H1 (cell line): ENCODE results near the gene RABL3. TPM values are rescaled to one million over a fixed set of nuclear protein-coding genes. Genes with fewer than 3 reads are reported as not detected.

Experiments used
- CTCF ChIA-PET: fragments of 300-600 bp; sonication (Branson Sonifier 250); formaldehyde crosslinking; loops from one replicate; lab custom pipeline; 2021; ENCODE audit not compliant: partially characterized antibody; lab: Charles Lee
- POLR2A ChIA-PET: fragments of 300-600 bp; sonication (Branson Sonifier 250); formaldehyde crosslinking; loops from one replicate; lab custom pipeline; 2021; ENCODE audit warnings: inconsistent platforms; ENCODE audit not compliant: partially characterized antibody; lab: Charles Lee
- DNase-seq, 2 experiments: peaks; one replicate each; pipeline versions ENCODE4 v3.0.0 to v3.0.0-alpha.2; 2010 to 2022; ENCODE audit warnings: low spot score in 2 of 2, low read depth in 1 of 2, mixed read lengths in 1 of 2
- FAIRE-seq: peaks from 2 replicates; lab custom pipeline; 2011; peaks lifted over from hg19 to GRCh38; lab: Jason Lieb, UNC
- H2AFZ ChIP-seq: 2 replicates; pipeline ENCODE4 v1.8.1; 2012; ENCODE audit warnings: low read length, inconsistent platforms
- H2AK5ac ChIP-seq: 2 replicates; pipeline ENCODE4 v1.6.1; 2013; ENCODE audit warnings: low read depth, low read length
- H2BK120ac ChIP-seq: replicated peaks from 2 replicates; pipeline ENCODE3; 2013; ENCODE audit warnings: low read depth, low read length, inconsistent platforms
- H2BK12ac ChIP-seq: 2 replicates; pipeline ENCODE4 v1.6.1; 2013; ENCODE audit warnings: low read depth, low read length
- H2BK15ac ChIP-seq: 2 replicates; pipeline ENCODE4 v1.6.1; 2013; ENCODE audit warnings: low read length
- H2BK20ac ChIP-seq: 2 replicates; pipeline ENCODE4 v1.6.1; 2013; ENCODE audit warnings: low read length
- H2BK5ac ChIP-seq: 2 replicates; pipeline ENCODE4 v1.6.1; 2013; ENCODE audit warnings: low read depth, low read length
- H3K14ac ChIP-seq: 2 replicates; pipeline ENCODE4 v1.6.1; 2013; ENCODE audit warnings: inconsistent platforms; ENCODE audit not compliant: insufficient read length
- H3K18ac ChIP-seq: 2 replicates; pipeline ENCODE4 v1.6.1; 2013; ENCODE audit warnings: low read length; ENCODE audit errors: extremely low read depth
- H3K23ac ChIP-seq: 2 replicates; pipeline ENCODE4 v1.6.1; 2013; ENCODE audit warnings: inconsistent platforms; ENCODE audit not compliant: insufficient read length
- H3K23me2 ChIP-seq: 2 replicates; pipeline ENCODE4 v1.6.1; 2013; ENCODE audit warnings: low read depth, low read length
- H3K27ac ChIP-seq: 2 replicates; pipeline ENCODE4 v1.6.1; 2011; ENCODE audit warnings: low read depth, low read length, inconsistent platforms
- H3K27me3 ChIP-seq, 4 experiments: replicated peaks in 1 of 4; 1 replicate in 1 of 4; 2 replicates in 3 of 4; pipeline versions ENCODE4 v1.6.1 to v1.8.1; 2011 to 2013; ENCODE audit warnings: low read length in 3 of 4, mild to moderate bottlenecking in 3 of 4, inconsistent platforms in 2 of 4, mixed read lengths in 2 of 4, moderate library complexity in 1 of 4; ENCODE audit not compliant: control insufficient read depth in 3 of 4, insufficient read depth in 3 of 4; ENCODE audit errors: extremely low read depth in 1 of 4
- H3K36me3 ChIP-seq, 4 experiments: 2 replicates each; pipeline versions ENCODE4 v1.6.1 to v1.8.1; 2011 to 2013; ENCODE audit warnings: mild to moderate bottlenecking in 4 of 4, low read length in 3 of 4, moderate library complexity in 2 of 4, control low read depth in 1 of 4, inconsistent platforms in 1 of 4; ENCODE audit not compliant: insufficient read depth in 4 of 4, control insufficient read depth in 2 of 4
- H3K4ac ChIP-seq: replicated peaks from 2 replicates; pipeline ENCODE3; 2013; ENCODE audit warnings: low read length, low read depth, mixed read lengths, inconsistent platforms; ENCODE audit not compliant: insufficient read length
- H3K4me1 ChIP-seq, 4 experiments: replicated peaks in 1 of 4; 1 replicate in 1 of 4; 2 replicates in 3 of 4; pipeline versions ENCODE4 v1.6.1 to v1.8.1; 2011 to 2013; ENCODE audit warnings: low read length in 3 of 4, inconsistent platforms in 2 of 4, mixed read lengths in 1 of 4; ENCODE audit not compliant: insufficient read depth in 4 of 4, control insufficient read depth in 3 of 4
- H3K4me2 ChIP-seq, 2 experiments: 2 replicates each; pipeline versions ENCODE4 v1.6.1 to v1.8.1; 2011 to 2013; ENCODE audit warnings: low read depth in 2 of 2, low read length in 2 of 2, control low read depth in 1 of 2, inconsistent platforms in 1 of 2, mild to moderate bottlenecking in 1 of 2; ENCODE audit not compliant: insufficient read depth in 1 of 2
- H3K4me3 ChIP-seq, 4 experiments: fragments of 200-600, 300-600 bp in 1 of 4; sonication (generic), shearing (Covaris generic), sonication (Bioruptor Twin) in 1 of 4; 2 replicates each; pipeline versions ENCODE4 v1.5.1 to v1.8.1; 2011 to 2016; ENCODE audit warnings: low read length in 4 of 4, low read depth in 3 of 4, control low read depth in 2 of 4, inconsistent platforms in 2 of 4, mild to moderate bottlenecking in 2 of 4, mixed read lengths in 1 of 4, moderate library complexity in 1 of 4; ENCODE audit not compliant: insufficient read depth in 2 of 4; ENCODE audit errors: extremely low read depth in 1 of 4
- H3K56ac ChIP-seq: replicated peaks from 2 replicates; pipeline ENCODE3; 2013; ENCODE audit warnings: low read depth, mild to moderate bottlenecking, mixed read lengths, low read length, inconsistent platforms; ENCODE audit not compliant: insufficient read length
- H3K79me1 ChIP-seq: 2 replicates; pipeline ENCODE4 v1.6.1; 2013; ENCODE audit warnings: low read depth, low read length, control low read depth
- H3K79me2 ChIP-seq, 2 experiments: 2 replicates each; pipeline versions ENCODE4 v1.6.1 to v1.8.1; 2012 to 2013; ENCODE audit warnings: low read length in 2 of 2, mild to moderate bottlenecking in 2 of 2, inconsistent platforms in 1 of 2; ENCODE audit not compliant: insufficient read depth in 2 of 2, control insufficient read depth in 1 of 2
- H3K9ac ChIP-seq, 4 experiments: replicated peaks in 1 of 4; 1 replicate in 1 of 4; 2 replicates in 3 of 4; pipeline versions ENCODE4 v1.6.1 to v1.8.1; 2011 to 2013; ENCODE audit warnings: low read depth in 3 of 4, low read length in 3 of 4, control low read depth in 2 of 4, mild to moderate bottlenecking in 2 of 4, moderate library complexity in 2 of 4, inconsistent platforms in 1 of 4; ENCODE audit errors: extremely low read depth in 1 of 4
- H3K9me3 ChIP-seq, 2 experiments: 2 replicates each; pipeline versions ENCODE4 v1.6.1 to v1.8.1; 2012 to 2013; ENCODE audit warnings: mild to moderate bottlenecking in 2 of 2, moderate library complexity in 2 of 2, control low read depth in 1 of 2, inconsistent platforms in 1 of 2, low read depth in 1 of 2, low read length in 1 of 2, mixed read lengths in 1 of 2; ENCODE audit not compliant: insufficient read depth in 2 of 2
- H4K20me1 ChIP-seq, 2 experiments: replicated peaks in 1 of 2; 2 replicates each; pipeline versions ENCODE3 to v1.8.1; 2011 to 2013; ENCODE audit warnings: inconsistent platforms in 2 of 2, low read length in 2 of 2, mild to moderate bottlenecking in 1 of 2; ENCODE audit not compliant: insufficient read depth in 2 of 2, control insufficient read depth in 1 of 2
- H4K5ac ChIP-seq: 2 replicates; pipeline ENCODE4 v1.6.1; 2013; ENCODE audit warnings: low read length, low read depth, mixed read lengths, inconsistent platforms; ENCODE audit not compliant: insufficient read length
- H4K8ac ChIP-seq: 2 replicates; pipeline ENCODE4 v1.8.0; 2013; ENCODE audit warnings: mild to moderate bottlenecking, moderate library complexity, low read length, inconsistent platforms; ENCODE audit not compliant: insufficient read depth; ENCODE audit errors: extremely low read depth
- H4K91ac ChIP-seq: replicated peaks from 2 replicates; pipeline ENCODE3; 2013; ENCODE audit warnings: low read length, mixed read lengths, inconsistent platforms; ENCODE audit not compliant: insufficient read length
- CTBP2 ChIP-seq: IDR thresholded peaks from 2 replicates; pipeline ENCODE4 v1.7.0; 2011; ENCODE audit warnings: borderline replicate concordance, mild to moderate bottlenecking, moderate library complexity, mixed read lengths, low read length; ENCODE audit not compliant: insufficient read depth, insufficient read length
- RFX5 ChIP-seq: IDR thresholded peaks from 2 replicates; pipeline ENCODE4 v1.6.1; 2011; ENCODE audit warnings: low read depth, low read length, improper control_type of control experiment, borderline replicate concordance
- RNF2 ChIP-seq: fragments of 200-900, 300-1000 bp; sonication (generic); IDR thresholded peaks from 2 replicates; pipeline ENCODE4 v1.7.1; 2016; ENCODE audit warnings: borderline replicate concordance, low read depth, mild to moderate bottlenecking, antibody characterized with exemption, low read length; ENCODE audit not compliant: poor library complexity, severe bottlenecking; ENCODE audit errors: missing control alignments
- SIRT6 ChIP-seq: IDR thresholded peaks from one replicate; pipeline ENCODE4 v1.7.1; 2012; ENCODE audit warnings: low read length, inconsistent platforms
- SIX5 ChIP-seq: IDR thresholded peaks from 2 replicates; pipeline ENCODE4 v1.6.1; 2011; ENCODE audit warnings: mild to moderate bottlenecking, low read depth, low read length
- WGBS, 2 experiments: shearing (Covaris generic) in 1 of 2; methylation state at CpG; one replicate each; pipeline versions ENCODE4 v1.1.6 to v1.1.7; 2013 to 2015; ENCODE audit warnings: low lambda C conversion rate in 2 of 2, mixed read lengths in 2 of 2, inconsistent platforms in 1 of 2, low coverage in 1 of 2, missing lambda C conversion rate in 1 of 2; ENCODE audit not compliant: insufficient replicate concordance in 2 of 2, insufficient coverage in 1 of 2, insufficient read length in 1 of 2; ENCODE audit errors: extremely low coverage in 1 of 2, missing lambda C conversion rate in 1 of 2; 5-methylcytosine and 5-hydroxymethylcytosine counted together
- polyA plus RNA-seq, 7 experiments: library from polyadenylated mRNA; depleted of rRNA in 3 of 7; stranded (reverse) in 5 of 7; unstranded in 2 of 7; fragments of >200 nt in 5 of 7; fragments of 200-250 nt in 2 of 7; gene quantifications; 1 replicate in 5 of 7; 2 replicates in 1 of 7; 4 replicates in 1 of 7; pipeline versions ENCODE4 v1.2.1 to v1.2.3, GENCODE V29; 2011 to 2013; ENCODE audit warnings: missing spikeins in 2 of 7, mixed read lengths in 2 of 7
- total RNA-seq: library from RNA; stranded (reverse); fragmentation: NEBNext Ultra II Directional; extraction: Animal tissue kit (Norgen Biotek cat#: 25700); gene quantifications from 2 replicates; pipeline ENCODE4 v1.2.1, GENCODE V29; 2021
- TF ChIP-seq, protein P1 (sequence below): IDR thresholded peaks from 2 replicates; pipeline ENCODE4 v1.6.1; 2012; ENCODE audit warnings: inconsistent platforms

Gene RABL3
- total and polyA plus RNA-seq, 2 of the 8 experiments (the other 6 are each of a cell fraction or from before 2014, with no cell fraction given): 4.4 to 19.2 TPM

DNA sequence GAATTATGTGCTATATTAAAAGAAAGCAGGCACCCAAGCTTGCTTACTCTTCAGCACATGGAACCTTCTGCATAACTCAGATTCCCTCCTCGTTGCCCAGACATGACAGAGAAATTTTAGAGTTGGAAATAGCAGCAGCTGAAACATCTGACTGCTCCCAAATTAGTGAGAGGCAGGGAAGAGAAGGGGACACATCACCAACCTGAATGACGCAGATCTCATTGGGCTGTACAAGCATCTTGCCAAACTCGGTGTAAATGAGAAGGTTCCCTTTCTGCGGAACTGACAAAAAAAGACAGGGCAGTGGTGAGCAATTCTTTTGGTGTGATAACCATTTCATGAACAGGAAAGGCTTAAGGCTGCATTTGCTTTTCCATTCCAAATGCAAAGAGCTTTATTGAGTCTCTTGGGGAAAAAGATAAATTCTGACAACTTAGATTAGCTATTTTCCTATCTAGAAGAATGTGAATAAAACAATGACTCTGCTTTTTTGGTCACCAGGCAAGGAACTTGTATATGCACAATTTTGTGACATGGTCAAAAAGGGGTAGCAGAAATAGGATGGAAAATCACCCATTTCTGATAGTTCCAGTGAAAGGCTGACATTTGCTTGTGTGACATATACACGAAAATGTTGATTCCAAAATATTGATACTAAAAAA is 95.4 kb downstream of the RABL3 start:
- H3K56ac ChIP-seq: no peak overlapping the region
- H4K8ac ChIP-seq: no peak overlapping the region
- H4K20me1 ChIP-seq: no peaks in the 10 kb centered on the region
- H3K79me2 ChIP-seq: no peaks in the 10 kb centered on the region
- H3K9me3 ChIP-seq: no peaks in the 10 kb centered on the region
- CTCF ChIA-PET: interaction anchor here (0.6 to 1.4 kb wide), 3 partner anchors 10 to 124 kb away, joined by 3 to 5 read pairs (median 3); no protein-coding TSS in a partner anchor
- DNase-seq (no peak), FAIRE-seq (no peak)
- peak overlapping the region; percentile 61; the same call in 1 of the 2 replicates for H2AFZ ChIP-seq
- no peak overlapping the region for H3K4ac ChIP-seq
- H3K27ac ChIP-seq: no peak overlapping the region
- no peak overlapping the region for H3K4me2 ChIP-seq
- H2BK120ac ChIP-seq: no peak overlapping the region
- peak overlapping the region in 1 of 4 experiments; percentile 35; a peak in 1 of 7 replicates for H3K9ac ChIP-seq
- H2AK5ac ChIP-seq: no peak overlapping the region
- POLR2A ChIA-PET: no interaction called here
- no peaks in the 10 kb centered on the region for H3K27me3 ChIP-seq
- H3K23me2 ChIP-seq: no peaks in the 10 kb centered on the region
- H2BK20ac ChIP-seq: no peak overlapping the region
- H3K23ac ChIP-seq: no peak overlapping the region
- H4K91ac ChIP-seq: no peak overlapping the region
- no peaks in the 10 kb centered on the region for H3K79me1 ChIP-seq
- no peak overlapping the region for H2BK5ac ChIP-seq
- no peak overlapping the region for H3K4me3 ChIP-seq
- TF ChIP-seq CTBP2 (no peak), SIRT6 (no peak), RNF2 (no peak), RFX5 (no peak), SIX5 (no peak)
- TF ChIP-seq, protein P1, sequence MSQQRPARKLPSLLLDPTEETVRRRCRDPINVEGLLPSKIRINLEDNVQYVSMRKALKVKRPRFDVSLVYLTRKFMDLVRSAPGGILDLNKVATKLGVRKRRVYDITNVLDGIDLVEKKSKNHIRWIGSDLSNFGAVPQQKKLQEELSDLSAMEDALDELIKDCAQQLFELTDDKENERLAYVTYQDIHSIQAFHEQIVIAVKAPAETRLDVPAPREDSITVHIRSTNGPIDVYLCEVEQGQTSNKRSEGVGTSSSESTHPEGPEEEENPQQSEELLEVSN: no peak
- TF ChIP-seq, all 59 proteins: peak for 0
- Histone ChIP-seq H3K14ac (no peak overlapping the region), H3K4me1 (no peaks in the 10 kb centered on the region), H2BK15ac (no peak overlapping the region), H4K5ac (no peak overlapping the region), H3K18ac (no peak overlapping the region), H2BK12ac (no peak overlapping the region), H3K36me3 (no peaks in the 10 kb centered on the region)
- WGBS, 2 experiments: 86% methylated on average over 5 of the region's 5 CpGs; no CpG with 5 or more reads in 1 of the 2 experiments
